Esophagus squamous epithelium (tissue), 5 donors: ENCODE data around the gene CDK5RAP2. TPM values are rescaled to one million over a fixed set of nuclear protein-coding genes. Genes with fewer than 3 reads are reported as not detected.

Source experiments
- DNase-seq: peaks from one replicate; lab custom pipeline; 2025; lab: John Stamatoyannopoulos, UW
- H3K27ac ChIP-seq, 4 donors: fragments of 200-600 bp; sonication (generic); one replicate each; pipeline ENCODE4 v1.5.1; 2016 to 2019; ENCODE audit warnings: mild to moderate bottlenecking in 1 of 4
- H3K27me3 ChIP-seq, 4 donors: fragments of 200-600 bp; sonication (generic); 1 replicate in 3 of 4; 2 replicates in 1 of 4; pipeline versions ENCODE4 v1.5.1 to v1.6.0; 2017 to 2021; ENCODE audit warnings: antibody characterized with exemption in 1 of 4
- H3K36me3 ChIP-seq, 3 donors: fragments of 200-600 bp; sonication (generic); one replicate each; pipeline ENCODE4 v1.5.1; 2016 to 2019
- H3K4me1 ChIP-seq, 3 donors: fragments of 200-600 bp; sonication (generic); one replicate each; pipeline ENCODE4 v1.5.1; 2017 to 2019
- H3K4me3 ChIP-seq, 4 donors: fragments of 200-600 bp; sonication (generic); 1 replicate in 3 of 4; 2 replicates in 1 of 4; pipeline ENCODE4 v1.5.1; 2016 to 2019; ENCODE audit warnings: mild to moderate bottlenecking in 2 of 4, moderate library complexity in 1 of 4
- H3K9me3 ChIP-seq, 3 donors: fragments of 200-600 bp; sonication (generic); one replicate each; pipeline ENCODE4 v1.5.1; 2016 to 2019
- POLR2A ChIP-seq, 4 donors: fragments of 450-650 bp; IDR thresholded peaks; one replicate each; pipeline ENCODE4 v1.6.1; 2017; ENCODE audit warnings: antibody characterized with exemption in 4 of 4, mild to moderate bottlenecking in 4 of 4, moderate library complexity in 3 of 4
- WGBS, 2 donors: methylation state at CpG; one replicate each; pipeline ENCODE4 v1.1.5; 2018; 5-methylcytosine and 5-hydroxymethylcytosine counted together
- intact Hi-C: fragments of 100-400 bp; cut with DNase I; formaldehyde crosslinking; loops from one replicate; pipeline ENCODE4 v1.15.0; 2022
- total RNA-seq, 4 donors: library from RNA; depleted of rRNA; stranded (reverse); fragments of >200 nt; gene quantifications; one replicate each; pipeline ENCODE4 v1.1.0, GENCODE V29; 2016
- TF ChIP-seq, protein P1 (sequence below), 6 experiments: fragments of 450-650 bp in 4 of 6; fragments of 200-600 bp in 2 of 6; sonication (generic) in 2 of 6; IDR thresholded peaks; one replicate each; pipeline ENCODE4 v1.5.1; 2016 to 2019; ENCODE audit warnings: antibody characterized with exemption in 6 of 6, mild to moderate bottlenecking in 4 of 6, moderate library complexity in 4 of 6
- donor health status: DM: yes; HTN: yes; CAD: no.

CDK5RAP2 gene
- total RNA-seq, 4 donors from 2014 or later, result 23.2 to 41.2 (median 33.8) TPM

GRCh38 chr9:120481846-120482245, 98.1 kb downstream of the CDK5RAP2 start:
- peak overlapping the region in 2 of 4 donors; percentile 37 to 72 for H3K27ac ChIP-seq
- no peak overlapping the region for H3K4me3 ChIP-seq
- DNase-seq, result no peak
- TF ChIP-seq POLR2A (IDR thresholded peaks at IDR 0.05), result no peak
- TF ChIP-seq, protein P1, sequence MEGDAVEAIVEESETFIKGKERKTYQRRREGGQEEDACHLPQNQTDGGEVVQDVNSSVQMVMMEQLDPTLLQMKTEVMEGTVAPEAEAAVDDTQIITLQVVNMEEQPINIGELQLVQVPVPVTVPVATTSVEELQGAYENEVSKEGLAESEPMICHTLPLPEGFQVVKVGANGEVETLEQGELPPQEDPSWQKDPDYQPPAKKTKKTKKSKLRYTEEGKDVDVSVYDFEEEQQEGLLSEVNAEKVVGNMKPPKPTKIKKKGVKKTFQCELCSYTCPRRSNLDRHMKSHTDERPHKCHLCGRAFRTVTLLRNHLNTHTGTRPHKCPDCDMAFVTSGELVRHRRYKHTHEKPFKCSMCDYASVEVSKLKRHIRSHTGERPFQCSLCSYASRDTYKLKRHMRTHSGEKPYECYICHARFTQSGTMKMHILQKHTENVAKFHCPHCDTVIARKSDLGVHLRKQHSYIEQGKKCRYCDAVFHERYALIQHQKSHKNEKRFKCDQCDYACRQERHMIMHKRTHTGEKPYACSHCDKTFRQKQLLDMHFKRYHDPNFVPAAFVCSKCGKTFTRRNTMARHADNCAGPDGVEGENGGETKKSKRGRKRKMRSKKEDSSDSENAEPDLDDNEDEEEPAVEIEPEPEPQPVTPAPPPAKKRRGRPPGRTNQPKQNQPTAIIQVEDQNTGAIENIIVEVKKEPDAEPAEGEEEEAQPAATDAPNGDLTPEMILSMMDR (IDR thresholded peaks at IDR 0.05), result no peak
- peaks cover under 1 to 55% (median 2%) of the 10 kb centered on the region in 3 donors for H3K36me3 ChIP-seq
- 83 to 84% methylated on average over 1 to 2 of the region's 2 CpGs for WGBS, 2 donors
- H3K4me1 ChIP-seq, result peaks cover 15 to 65% (median 17%) of the 10 kb centered on the region in 3 donors
- no peaks in the 10 kb centered on the region for H3K27me3 ChIP-seq
- intact Hi-C loops, result no loop called here
- no peaks in the 10 kb centered on the region for H3K9me3 ChIP-seq

DNA sequence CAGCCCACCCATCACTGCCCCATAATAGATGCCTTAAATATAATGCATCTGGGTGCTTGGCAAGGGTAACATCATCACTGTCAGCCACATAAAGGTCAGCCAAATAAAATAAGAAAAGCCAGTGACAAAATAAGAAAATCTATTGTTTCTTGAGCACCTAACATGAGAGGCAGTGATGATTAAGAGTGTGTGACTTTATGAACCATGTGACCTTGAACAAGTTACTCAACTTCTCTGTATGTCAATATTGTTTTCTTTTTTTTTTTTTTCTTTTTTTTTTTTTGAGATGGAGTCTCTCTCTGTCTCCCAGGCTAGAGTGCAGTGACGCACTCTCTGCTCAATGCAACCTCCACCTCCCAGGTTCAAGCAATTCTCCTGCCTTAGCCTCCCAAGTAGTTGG, 98.7 kb downstream of the CDK5RAP2 start:
- TF ChIP-seq POLR2A (IDR thresholded peaks at IDR 0.05), result no peak
- TF ChIP-seq, protein P1 (IDR thresholded peaks at IDR 0.05), result no peak
- Histone ChIP-seq H3K27ac (peak overlapping the region; percentile 16 to 72 (median 41)), H3K27me3 (no peaks in the 10 kb centered on the region), H3K36me3 (peaks cover 2 to 55% (median 6%) of the 10 kb centered on the region in 3 donors), H3K4me1 (peaks cover 15 to 64% (median 17%) of the 10 kb centered on the region in 3 donors), H3K4me3 (no peak overlapping the region), H3K9me3 (no peaks in the 10 kb centered on the region)
- WGBS, 2 donors, result 91 to 100% methylated on average over 1 of the region's 1 CpG
- no peak for DNase-seq
- intact Hi-C loops, result no loop called here

- no peak for TF ChIP-seq POLR2A (IDR thresholded peaks at IDR 0.05)
- TF ChIP-seq, protein P1 (IDR thresholded peaks at IDR 0.05), result no peak
- Histone ChIP-seq H3K9me3 (no peaks in the 10 kb centered on the region), H3K36me3 (peaks cover 2 to 55% (median 6%) of the 10 kb centered on the region in 3 donors), H3K4me3 (no peak overlapping the region), H3K4me1 (peaks cover 15 to 60% (median 17%) of the 10 kb centered on the region in 3 donors), H3K27me3 (no peaks in the 10 kb centered on the region), H3K27ac (peak overlapping the region; percentile 16 to 72 (median 41))
- intact Hi-C loops, result no loop called here
- WGBS, 2 donors, result 40 to 57% methylated on average over 1 of the region's 1 CpG
- DNase-seq, result no peak
These were observed 99.3 kb downstream of the CDK5RAP2 start for GRCh38 chr9:120480707-120481106.

- H3K9me3 ChIP-seq, result no peaks in the 10 kb centered on the region
- WGBS, 2 donors, result 77 to 82% methylated on average over 6 of the region's 6 CpGs
- H3K4me1 ChIP-seq, result peaks cover 12 to 57% (median 17%) of the 10 kb centered on the region in 3 donors
- peak overlapping the region in 2 of 4 donors; percentile 14 to 39 for H3K27ac ChIP-seq
- peaks cover 2 to 59% (median 6%) of the 10 kb centered on the region in 3 donors for H3K36me3 ChIP-seq
- H3K27me3 ChIP-seq, result no peaks in the 10 kb centered on the region
- TF ChIP-seq, protein P1 (IDR thresholded peaks at IDR 0.05), result no peak
- no peak for TF ChIP-seq POLR2A (IDR thresholded peaks at IDR 0.05)
- no peak overlapping the region for H3K4me3 ChIP-seq
- DNase-seq, result no peak
- intact Hi-C loops, result no loop called here
These were observed 101.8 kb downstream of the CDK5RAP2 start for GRCh38 chr9:120478208-120478607.

DNA sequence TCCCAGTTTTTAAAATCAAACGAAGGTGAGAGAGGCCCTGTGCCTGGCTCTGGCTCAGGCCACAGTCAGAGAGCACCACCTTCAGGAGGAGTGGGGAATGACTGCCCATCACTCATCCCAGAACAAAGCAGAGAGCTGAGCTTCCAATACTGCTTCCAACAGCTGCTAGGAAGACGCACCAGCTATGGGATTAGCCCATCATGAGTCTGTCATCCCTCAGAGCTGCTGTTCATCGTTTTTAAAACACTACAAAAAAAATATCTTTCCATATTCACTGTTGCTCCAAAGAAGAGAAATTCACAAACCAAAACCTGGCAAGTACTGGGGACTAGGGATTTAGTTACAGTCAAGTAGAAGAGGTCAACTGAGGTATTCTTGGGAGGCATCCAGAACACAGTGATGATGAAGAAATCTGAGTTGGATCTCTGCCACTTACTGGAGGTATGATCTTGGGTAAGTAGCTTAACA, 102.4 kb downstream of the CDK5RAP2 start:
- Histone ChIP-seq H3K36me3 (peaks cover 2 to 62% (median 6%) of the 10 kb centered on the region in 3 donors), H3K27ac (peak overlapping the region in 2 of 4 donors; percentile 14 to 39), H3K27me3 (no peaks in the 10 kb centered on the region), H3K4me3 (no peak overlapping the region), H3K9me3 (no peaks in the 10 kb centered on the region), H3K4me1 (peaks cover 7 to 51% (median 14%) of the 10 kb centered on the region in 3 donors)
- intact Hi-C loops, result no loop called here
- 11 to 28% methylated on average over 3 of the region's 3 CpGs for WGBS, 2 donors
- DNase-seq, result no peak
- TF ChIP-seq, protein P1 (IDR thresholded peaks at IDR 0.05), result peak; percentile 52 to 88 (median 74)
- no peak for TF ChIP-seq POLR2A (IDR thresholded peaks at IDR 0.05)
